ENCODE results near the gene RABGAP1L.

- TF ChIP-seq CTCF (IDR thresholded peaks at IDR 0.05; ENCODE audit: extremely low read depth in 1 of 2, insufficient read depth in 1 of 2, low read depth in 1 of 2, low read length in 2 of 2) (no peak), EZH2 (IDR thresholded peaks at IDR 0.05; ENCODE audit: borderline replicate concordance, low read depth, low read length, severe bottlenecking) (no peak), POLR2AphosphoS5 (IDR thresholded peaks at IDR 0.05; ENCODE audit: insufficient read depth, low read depth, low read length) (no peak), MAX (IDR thresholded peaks at IDR 0.05; ENCODE audit: insufficient read depth, insufficient read length) (no peak)
These were observed 779.1 kb downstream of the RABGAP1L start for GRCh38 chr1:174938281-174939007.

Measured in endothelial cell of umbilical vein (primary cell).